ENCODE data around the gene SNTA1. TPM values are rescaled to one million over a fixed set of nuclear protein-coding genes. Genes with fewer than 3 reads are reported as not detected.

The SNTA1 gene
- total and polyA plus RNA-seq, 2 of the 8 experiments (the other 6 are each of a cell fraction or from before 2014, with no cell fraction given) = 4.5 to 8.0 TPM

DNA sequence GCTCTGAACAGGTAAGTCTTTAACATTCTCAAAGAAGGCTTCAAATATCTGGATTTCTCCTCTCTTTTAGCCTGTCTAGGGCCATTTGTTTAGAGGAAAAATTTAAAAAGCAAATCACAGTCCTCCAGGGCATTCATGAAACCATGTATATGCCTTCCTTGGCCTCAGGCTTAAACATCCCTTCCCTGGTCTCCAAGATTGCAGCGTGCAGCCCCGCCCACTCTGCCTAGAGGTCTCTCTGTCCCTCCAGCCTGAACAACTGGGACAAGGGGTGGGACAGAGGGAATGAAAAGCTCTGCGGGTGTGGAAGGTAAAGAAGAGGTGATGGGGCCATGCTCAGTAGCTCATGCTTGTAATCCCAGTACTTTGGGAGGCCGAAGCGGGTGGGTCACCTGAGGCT lies 36.5 kb upstream of the SNTA1 start:
- no peak overlapping the region for H3K23ac ChIP-seq (ENCODE audit: insufficient read length)
- H3K9ac ChIP-seq (replicated peaks in 1 of 4; ENCODE audit: extremely low read depth in 1 of 4, low read depth in 3 of 4, low read length in 3 of 4) = no peak overlapping the region
- H3K4ac ChIP-seq (replicated peaks; ENCODE audit: insufficient read length, low read depth, low read length) = no peak overlapping the region
- no peak overlapping the region for H3K14ac ChIP-seq (ENCODE audit: insufficient read length)
- H3K4me1 ChIP-seq (replicated peaks in 1 of 4; ENCODE audit: control insufficient read depth in 3 of 4, insufficient read depth in 4 of 4, low read length in 3 of 4) = peaks cover 3 to 16% (median 10%) of the 10 kb centered on the region in 4 experiments
- H2AFZ ChIP-seq (ENCODE audit: low read length) = no peak overlapping the region
- H3K27me3 ChIP-seq (replicated peaks in 1 of 4; ENCODE audit: control insufficient read depth in 3 of 4, extremely low read depth in 1 of 4, insufficient read depth in 3 of 4, low read length in 3 of 4) = no peaks in the 10 kb centered on the region
- H3K36me3 ChIP-seq (ENCODE audit: control insufficient read depth in 2 of 4, insufficient read depth in 4 of 4, low read length in 3 of 4) = no peaks in the 10 kb centered on the region
- 87% methylated on average over 5 of the region's 5 CpGs; no CpG with 5 or more reads in 1 of the 2 experiments for WGBS, 2 experiments (ENCODE audit: extremely low coverage in 1 of 2, insufficient coverage in 1 of 2, insufficient read length in 1 of 2, insufficient replicate concordance in 2 of 2, low coverage in 1 of 2, low lambda C conversion rate in 2 of 2, missing lambda C conversion rate in 1 of 2)
- POLR2A ChIA-PET (ENCODE audit: partially characterized antibody) = interaction anchor here (0.9 to 1.2 kb wide), 2 partner anchors 16 to 34 kb away, joined by 3 read pairs; no protein-coding TSS in a partner anchor
- no peak for FAIRE-seq
- no peak overlapping the region for H3K56ac ChIP-seq (replicated peaks; ENCODE audit: insufficient read length, low read depth, low read length)
- TF ChIP-seq GTF2F1 (IDR thresholded peaks at IDR 0.05; ENCODE audit: borderline replicate concordance, low read depth, low read length) = no peak
- TF ChIP-seq SP1 (IDR thresholded peaks at IDR 0.05; ENCODE audit: low read depth, low read length) = no peak
- no peak for TF ChIP-seq RAD21 (IDR thresholded peaks at IDR 0.05 in 1 of 2, conservative IDR thresholded peaks at IDR 0.05 in 1 of 2; ENCODE audit: low read depth in 2 of 2, low read length in 2 of 2)
- TF ChIP-seq SIRT6 (IDR thresholded peaks at IDR 0.05; ENCODE audit: low read length) = no peak
- no peak for TF ChIP-seq TEAD4 (IDR thresholded peaks at IDR 0.05; ENCODE audit: low read depth, low read length)
- TF ChIP-seq, protein P1, sequence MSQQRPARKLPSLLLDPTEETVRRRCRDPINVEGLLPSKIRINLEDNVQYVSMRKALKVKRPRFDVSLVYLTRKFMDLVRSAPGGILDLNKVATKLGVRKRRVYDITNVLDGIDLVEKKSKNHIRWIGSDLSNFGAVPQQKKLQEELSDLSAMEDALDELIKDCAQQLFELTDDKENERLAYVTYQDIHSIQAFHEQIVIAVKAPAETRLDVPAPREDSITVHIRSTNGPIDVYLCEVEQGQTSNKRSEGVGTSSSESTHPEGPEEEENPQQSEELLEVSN (IDR thresholded peaks at IDR 0.05) = no peak
- no peak for TF ChIP-seq TAF1 (IDR thresholded peaks at IDR 0.05; ENCODE audit: low read depth, low read length)
- H4K91ac ChIP-seq (replicated peaks; ENCODE audit: insufficient read length, low read length) = no peak overlapping the region
- no peak overlapping the region for H3K27ac ChIP-seq (ENCODE audit: low read depth, low read length)
- no peaks in the 10 kb centered on the region for H3K79me1 ChIP-seq (ENCODE audit: low read depth, low read length)
- H3K4me3 ChIP-seq (ENCODE audit: extremely low read depth in 1 of 4, insufficient read depth in 2 of 4, low read depth in 3 of 4, low read length in 4 of 4) = no peak overlapping the region
- no peaks in the 10 kb centered on the region for H3K9me3 ChIP-seq (ENCODE audit: insufficient read depth in 2 of 2, low read depth in 1 of 2, low read length in 1 of 2)
- H2BK20ac ChIP-seq (ENCODE audit: low read length) = no peak overlapping the region
- H4K8ac ChIP-seq (ENCODE audit: extremely low read depth, insufficient read depth, low read length) = no peak overlapping the region
- H3K4me2 ChIP-seq (ENCODE audit: insufficient read depth in 1 of 2, low read depth in 2 of 2, low read length in 2 of 2) = no peak overlapping the region
- H4K5ac ChIP-seq (ENCODE audit: insufficient read length, low read depth, low read length) = no peak overlapping the region
- CTCF ChIA-PET (ENCODE audit: partially characterized antibody) = interaction anchor here (1.8 kb wide), 1 partner anchor 23 kb away, joined by 7 read pairs; no protein-coding TSS in a partner anchor
- H3K23me2 ChIP-seq (ENCODE audit: low read depth, low read length) = no peaks in the 10 kb centered on the region
- no peaks in the 10 kb centered on the region for H4K20me1 ChIP-seq (replicated peaks in 1 of 2; ENCODE audit: control insufficient read depth in 1 of 2, insufficient read depth in 2 of 2, low read length in 2 of 2)
- no peak overlapping the region for H2AK5ac ChIP-seq (ENCODE audit: low read depth, low read length)
- no peak overlapping the region for H2BK120ac ChIP-seq (replicated peaks; ENCODE audit: low read depth, low read length)
- no peaks in the 10 kb centered on the region for H3K79me2 ChIP-seq (ENCODE audit: control insufficient read depth in 1 of 2, insufficient read depth in 2 of 2, low read length in 2 of 2)
- no peak overlapping the region for H2BK12ac ChIP-seq (ENCODE audit: low read depth, low read length)
- no peak overlapping the region for H2BK5ac ChIP-seq (ENCODE audit: low read depth, low read length)
- DNase-seq (ENCODE audit: low read depth in 1 of 2, low spot score in 2 of 2) = no peak
- H2BK15ac ChIP-seq (ENCODE audit: low read length) = no peak overlapping the region
- no peak overlapping the region for H3K18ac ChIP-seq (ENCODE audit: extremely low read depth, low read length)

Data from H1 (cell line).